Measurements from ENCODE around the gene PABPC3. TPM values are rescaled to one million over a fixed set of nuclear protein-coding genes. Genes with fewer than 3 reads are reported as not detected.

Gene PABPC3
- total RNA-seq, 2 experiments from 2014 or later = 0.13 to 0.49 TPM

DNA sequence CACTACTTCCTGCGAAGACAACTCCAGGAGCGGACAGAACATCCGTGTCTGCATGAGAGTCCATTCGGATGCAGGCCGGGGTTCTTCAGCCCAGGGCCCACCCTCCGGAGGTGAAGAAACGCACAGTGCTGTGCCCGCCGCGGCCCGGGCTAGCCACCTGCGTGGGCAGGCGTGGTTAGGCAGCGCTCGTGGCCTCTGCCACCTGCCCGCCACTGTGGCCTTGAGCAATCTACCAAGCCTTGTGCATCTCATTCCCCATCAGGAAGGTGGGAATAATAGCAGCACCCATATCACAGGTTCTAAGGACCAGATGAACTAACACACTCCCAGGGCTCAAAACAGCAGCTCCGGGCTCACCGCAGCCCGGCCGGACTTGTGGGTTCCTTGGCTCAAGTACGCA, 26.7 kb upstream of the PABPC3 start:
- Histone ChIP-seq H4K20me1 (ENCODE audit: insufficient read depth, low read length) (no peaks in the 10 kb centered on the region), H3K27ac (ENCODE audit: low read depth, low read length, poor library complexity, severe bottlenecking) (no peak overlapping the region), H3K4me2 (ENCODE audit: low read length) (no peak overlapping the region), H3K4me3 (ENCODE audit: low read depth, low read length, poor library complexity, severe bottlenecking) (no peak overlapping the region), H2AFZ (ENCODE audit: low read length) (no peak overlapping the region), H3K79me2 (ENCODE audit: insufficient read depth, low read depth, low read length) (no peaks in the 10 kb centered on the region), H3K9me2 (ENCODE audit: insufficient read depth, low read length) (no peaks in the 10 kb centered on the region), H3K36me3 (ENCODE audit: insufficient read depth, low read length) (no peaks in the 10 kb centered on the region), H3K9me3 (ENCODE audit: low read length) (no peaks in the 10 kb centered on the region), H3K4me1 (ENCODE audit: insufficient read depth, low read length, poor library complexity, severe bottlenecking) (no peaks in the 10 kb centered on the region)
- intact Hi-C loops (cut with micrococcal nuclease; ENCODE audit: unreplicated experiment) = no loop called here
- ChIA-PET CTCF (ENCODE audit: unreplicated experiment) (no interaction called here), POLR2A (no interaction called here)
- TF ChIP-seq, protein P1, sequence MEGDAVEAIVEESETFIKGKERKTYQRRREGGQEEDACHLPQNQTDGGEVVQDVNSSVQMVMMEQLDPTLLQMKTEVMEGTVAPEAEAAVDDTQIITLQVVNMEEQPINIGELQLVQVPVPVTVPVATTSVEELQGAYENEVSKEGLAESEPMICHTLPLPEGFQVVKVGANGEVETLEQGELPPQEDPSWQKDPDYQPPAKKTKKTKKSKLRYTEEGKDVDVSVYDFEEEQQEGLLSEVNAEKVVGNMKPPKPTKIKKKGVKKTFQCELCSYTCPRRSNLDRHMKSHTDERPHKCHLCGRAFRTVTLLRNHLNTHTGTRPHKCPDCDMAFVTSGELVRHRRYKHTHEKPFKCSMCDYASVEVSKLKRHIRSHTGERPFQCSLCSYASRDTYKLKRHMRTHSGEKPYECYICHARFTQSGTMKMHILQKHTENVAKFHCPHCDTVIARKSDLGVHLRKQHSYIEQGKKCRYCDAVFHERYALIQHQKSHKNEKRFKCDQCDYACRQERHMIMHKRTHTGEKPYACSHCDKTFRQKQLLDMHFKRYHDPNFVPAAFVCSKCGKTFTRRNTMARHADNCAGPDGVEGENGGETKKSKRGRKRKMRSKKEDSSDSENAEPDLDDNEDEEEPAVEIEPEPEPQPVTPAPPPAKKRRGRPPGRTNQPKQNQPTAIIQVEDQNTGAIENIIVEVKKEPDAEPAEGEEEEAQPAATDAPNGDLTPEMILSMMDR (conservative IDR thresholded peaks at IDR 0.05; ENCODE audit: low read length) = no peak
- no peak for TF ChIP-seq EZH2phosphoT487 (IDR thresholded peaks at IDR 0.05; ENCODE audit: borderline replicate concordance, low read depth, low read length)
- no peak for DNase-seq (ENCODE audit: low spot score)
- no TSS peak for BruUV-seq (replicated peaks)

DNA sequence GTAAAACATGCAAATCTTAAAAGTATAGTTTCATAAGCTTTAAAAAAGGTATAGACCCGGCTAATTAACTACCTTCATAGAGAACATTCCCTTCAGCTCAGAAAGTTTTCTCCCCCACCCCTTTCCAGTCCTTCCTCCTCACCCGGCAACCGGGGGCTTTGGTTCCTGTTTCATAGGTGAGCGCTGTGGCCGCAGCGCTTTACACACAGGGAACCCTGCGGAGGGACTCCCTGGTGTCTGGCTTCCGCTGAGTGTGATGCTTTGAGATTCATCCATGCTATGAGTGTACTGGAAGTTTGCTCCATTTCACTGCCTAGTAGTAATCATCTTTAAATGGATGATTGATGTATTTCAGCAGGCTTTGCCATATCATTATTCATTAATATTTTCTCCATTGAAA, 26.0 kb upstream of the PABPC3 start:
- H3K4me3 ChIP-seq (ENCODE audit: low read depth, low read length, poor library complexity, severe bottlenecking) = no peak overlapping the region
- no peaks in the 10 kb centered on the region for H3K36me3 ChIP-seq (ENCODE audit: insufficient read depth, low read length)
- H3K9me3 ChIP-seq (ENCODE audit: low read length) = no peaks in the 10 kb centered on the region
- POLR2A ChIA-PET = no interaction called here
- TF ChIP-seq, protein P1 (conservative IDR thresholded peaks at IDR 0.05; ENCODE audit: low read length) = no peak
- no peak for TF ChIP-seq EZH2phosphoT487 (IDR thresholded peaks at IDR 0.05; ENCODE audit: borderline replicate concordance, low read depth, low read length)
- H2AFZ ChIP-seq (ENCODE audit: low read length) = no peak overlapping the region
- CTCF ChIA-PET (ENCODE audit: unreplicated experiment) = no interaction called here
- intact Hi-C loops (cut with micrococcal nuclease; ENCODE audit: unreplicated experiment) = no loop called here
- no TSS peak for BruUV-seq (replicated peaks)
- H3K27ac ChIP-seq (ENCODE audit: low read depth, low read length, poor library complexity, severe bottlenecking) = no peak overlapping the region
- H3K4me1 ChIP-seq (ENCODE audit: insufficient read depth, low read length, poor library complexity, severe bottlenecking) = no peaks in the 10 kb centered on the region
- H3K9me2 ChIP-seq (ENCODE audit: insufficient read depth, low read length) = no peaks in the 10 kb centered on the region
- DNase-seq (ENCODE audit: low spot score) = no peak
- no peaks in the 10 kb centered on the region for H4K20me1 ChIP-seq (ENCODE audit: insufficient read depth, low read length)
- H3K4me2 ChIP-seq (ENCODE audit: low read length) = no peak overlapping the region
- H3K79me2 ChIP-seq (ENCODE audit: insufficient read depth, low read depth, low read length) = no peaks in the 10 kb centered on the region

DNA sequence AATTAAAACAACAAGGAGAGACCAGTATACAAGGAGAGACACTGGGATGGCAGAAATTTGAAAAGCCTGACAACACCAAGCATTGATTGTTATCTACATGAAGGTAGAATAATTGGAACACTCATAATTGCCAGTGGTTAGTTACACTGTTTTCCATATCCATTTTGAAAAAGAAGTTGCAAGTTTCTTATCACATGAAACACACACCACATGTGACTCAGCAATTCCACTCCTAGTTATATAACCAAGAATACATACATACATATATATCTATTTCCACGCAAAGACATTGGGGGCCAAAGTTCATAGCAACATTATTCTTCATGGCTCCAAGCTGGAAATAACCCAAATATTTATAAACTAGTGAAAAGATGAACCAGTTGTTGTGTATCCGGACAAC, 15.2 kb upstream of the PABPC3 start:
- TF ChIP-seq, protein P1 (conservative IDR thresholded peaks at IDR 0.05; ENCODE audit: low read length) = no peak
- TF ChIP-seq EZH2phosphoT487 (IDR thresholded peaks at IDR 0.05; ENCODE audit: borderline replicate concordance, low read depth, low read length) = no peak
- DNase-seq (ENCODE audit: low spot score) = no peak
- H3K79me2 ChIP-seq (ENCODE audit: insufficient read depth, low read depth, low read length) = no peaks in the 10 kb centered on the region
- H3K9me3 ChIP-seq (ENCODE audit: low read length) = 0 out of 2 replicates have a peak, but pooled peaks cover 8% of the 10 kb centered on the region
- POLR2A ChIA-PET = interaction anchor here (0.7 kb wide), 1 partner anchor 16 kb away, joined by 4 read pairs; no protein-coding TSS in a partner anchor
- no peak overlapping the region for H3K4me2 ChIP-seq (ENCODE audit: low read length)
- H3K9me2 ChIP-seq (ENCODE audit: insufficient read depth, low read length) = no peaks in the 10 kb centered on the region
- no peaks in the 10 kb centered on the region for H4K20me1 ChIP-seq (ENCODE audit: insufficient read depth, low read length)
- H3K27ac ChIP-seq (ENCODE audit: low read depth, low read length, poor library complexity, severe bottlenecking) = no peak overlapping the region
- CTCF ChIA-PET (ENCODE audit: unreplicated experiment) = no interaction called here
- BruUV-seq (replicated peaks) = no TSS peak
- H3K36me3 ChIP-seq (ENCODE audit: insufficient read depth, low read length) = no peaks in the 10 kb centered on the region
- intact Hi-C loops (cut with micrococcal nuclease; ENCODE audit: unreplicated experiment) = no loop called here
- H3K4me3 ChIP-seq (ENCODE audit: low read depth, low read length, poor library complexity, severe bottlenecking) = no peak overlapping the region
- no peak overlapping the region for H2AFZ ChIP-seq (ENCODE audit: low read length)
- no peaks in the 10 kb centered on the region for H3K4me1 ChIP-seq (ENCODE audit: insufficient read depth, low read length, poor library complexity, severe bottlenecking)
